GM12892 (cell line): ENCODE data around the gene TNFSF11.

Experiments
- POLR2A ChIP-seq: IDR thresholded peaks from 2 replicates; pipeline ENCODE4 v1.6.1; 2011; ENCODE audit warnings: low read depth, low read length, control low read depth
- POLR2AphosphoS5 ChIP-seq: IDR thresholded peaks from 2 replicates; pipeline ENCODE4 v1.6.1; 2011; ENCODE audit warnings: low read depth, low read length, control low read depth
- TAF1 ChIP-seq: IDR thresholded peaks from 2 replicates; pipeline ENCODE4 v1.6.1; 2011; ENCODE audit warnings: low read depth, mild to moderate bottlenecking, control low read depth, low read length, borderline replicate concordance

DNA sequence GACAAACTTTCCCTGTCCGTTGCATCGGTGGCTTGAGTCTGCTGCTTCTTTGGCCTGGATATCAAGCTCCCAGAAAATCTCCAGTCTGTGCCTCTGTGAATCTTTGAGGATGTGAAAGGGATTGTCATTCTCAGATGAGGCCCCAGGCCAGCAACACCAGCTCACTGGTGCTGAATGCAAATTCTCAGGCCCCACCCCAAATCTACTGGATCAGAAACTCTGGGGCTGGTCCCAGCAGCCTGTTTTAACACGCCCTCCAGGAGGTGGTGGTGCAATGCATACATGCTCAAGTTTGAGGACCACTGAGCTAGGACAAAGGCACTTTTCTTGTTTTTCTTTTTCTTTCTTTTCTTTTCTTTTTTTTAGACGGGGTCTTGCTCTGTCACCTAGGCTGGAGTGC, 23.6 kb downstream of the TNFSF11 start:
- no peak for TF ChIP-seq TAF1
- TF ChIP-seq POLR2A: no peak
- no peak for TF ChIP-seq POLR2AphosphoS5
